Psoas muscle (tissue), 8 donors: ENCODE measurements around the gene RPP30. TPM values are rescaled to one million over a fixed set of nuclear protein-coding genes. Genes with fewer than 3 reads are reported as not detected.

ENCODE experiments used
- ATAC-seq, 4 donors: fragments of 200-7000 bp; cut with Tn5 transposase; one replicate each; pipeline ENCODE4 v1.9.1; 2020; ENCODE audit warnings: moderate library complexity in 3 of 4, mild to moderate bottlenecking in 2 of 4
- DNase-seq, 2 donors: peaks; one replicate each; pipeline ENCODE4 v3.0.0-alpha.2; 2020
- H3K27ac ChIP-seq: fragments of 200-600 bp; one replicate; pipeline ENCODE4 v1.8.0; 2022
- H3K27me3 ChIP-seq, 3 donors: fragments of 200-600 bp in 1 of 3; one replicate each; pipeline versions ENCODE4 v1.6.1 to v1.8.0; 2013 to 2022; ENCODE audit warnings: low read length in 2 of 3, mild to moderate bottlenecking in 2 of 3, moderate library complexity in 1 of 3; ENCODE audit not compliant: insufficient read depth in 3 of 3
- H3K36me3 ChIP-seq, 2 donors: fragments of 200-600 bp in 1 of 2; one replicate each; pipeline versions ENCODE4 v1.6.1 to v1.8.0; 2013 to 2022; ENCODE audit warnings: low read depth in 1 of 2, mild to moderate bottlenecking in 1 of 2, moderate library complexity in 1 of 2; ENCODE audit not compliant: insufficient read depth in 1 of 2
- H3K4me1 ChIP-seq: fragments of 200-600 bp; one replicate; pipeline ENCODE4 v1.8.0; 2022
- H3K4me3 ChIP-seq: fragments of 200-600 bp; one replicate; pipeline ENCODE4 v1.8.0; 2022; ENCODE audit warnings: mild to moderate bottlenecking
- H3K9me3 ChIP-seq: fragments of 200-600 bp; one replicate; pipeline ENCODE4 v1.8.0; 2022
- CTCF ChIP-seq: fragments of 200-600 bp; IDR thresholded peaks from one replicate; pipeline ENCODE4 v1.8.0; 2022; ENCODE audit warnings: antibody characterized with exemption
- WGBS, 3 donors: extraction: QIAGEN DNeasy Blood & Tissue Kit; methylation state at CpG; one replicate each; pipeline versions ENCODE4 v1.1.6 to v1.1.7; 2013; 5-methylcytosine and 5-hydroxymethylcytosine counted together
- intact Hi-C, 2 donors: fragments of 100-400 bp; cut with DNase I; formaldehyde crosslinking; loops; one replicate each; pipeline versions ENCODE4 v1.11.0 to v1.14.2; 2022
- polyA plus RNA-seq, 3 donors: library from polyadenylated mRNA; stranded (reverse); fragments of 200-250 nt; gene quantifications; one replicate each; pipeline ENCODE4 v1.2.3, GENCODE V29; 2013
- total RNA-seq, 4 donors: library from RNA; stranded (reverse); fragmentation: NEBNext Ultra II Directional in 2 of 4; extraction: Animal tissue kit (Norgen Biotek cat#: 25700) in 2 of 4; gene quantifications; one replicate each; pipeline versions ENCODE4 v1.2.1 to v1.2.4, GENCODE V29; 2021 to 2023
- donor health status: healthy with polysubstance abuse.
- donor health status: DM: no; HTN: no; CAD: no; lungs with moderate emphysema.
- donor health status: Bipolar disorder and iron deficiency.
- donor health status: healthy.
- donor health status: DM: yes; HTN: yes; CAD: no.
- donor health status: DM: no; HTN: no; CAD: no.
- donor health status: DM: no; HTN: no; CAD: no.
- donor health status: DM: yes; HTN: yes; CAD: no.

Gene RPP30
- total and polyA plus RNA-seq, 7 donors, result 24.9 to 66.3 (median 33.8) TPM

GRCh38 chr10:90925079-90926029, 53.6 kb downstream of the RPP30 start:
- H3K36me3 ChIP-seq, result peaks cover 0 to 2% of the 10 kb centered on the region in 2 donors
- H3K27ac ChIP-seq, result peak overlapping the region; percentile 70
- no peaks in the 10 kb centered on the region for H3K9me3 ChIP-seq
- intact Hi-C loops, result no loop called here
- H3K4me1 ChIP-seq, result peaks cover 34% of the 10 kb centered on the region
- no peak overlapping the region for H3K4me3 ChIP-seq
- no peak for DNase-seq
- WGBS, 3 donors, result 85 to 95% (median 88%) methylated on average over 5 of the region's 5 CpGs
- ATAC-seq, result no peak
- no peak for TF ChIP-seq CTCF
- H3K27me3 ChIP-seq, result peaks cover 0 to 2% (median 0%) of the 10 kb centered on the region in 3 donors

- no peak overlapping the region for H3K27ac ChIP-seq
Measured at GRCh38 chr10:90927293-90927692, 55.5 kb downstream of the RPP30 start.

GRCh38 chr10:90929179-90929578, 57.4 kb downstream of the RPP30 start:
- ATAC-seq, result peak in 2 of 4 donors; percentile 32 to 57
- peaks cover 34% of the 10 kb centered on the region for H3K4me1 ChIP-seq
- intact Hi-C loops, result no loop called here
- WGBS, 3 donors, result 59 to 73% (median 65%) methylated on average over 5 of the region's 5 CpGs
- TF ChIP-seq CTCF, result no peak
- no peak overlapping the region for H3K4me3 ChIP-seq
- peak overlapping the region; percentile 81 for H3K27ac ChIP-seq
- no peak for DNase-seq
- no peaks in the 10 kb centered on the region for H3K9me3 ChIP-seq
- H3K36me3 ChIP-seq, result no peaks in the 10 kb centered on the region
- peaks cover 0 to 2% (median 0%) of the 10 kb centered on the region in 3 donors for H3K27me3 ChIP-seq

More at GRCh38 chr10:90927293-90927692, 55.5 kb downstream of the RPP30 start:
- peaks cover 0 to 2% (median 0%) of the 10 kb centered on the region in 3 donors for H3K27me3 ChIP-seq
- H3K36me3 ChIP-seq, result no peaks in the 10 kb centered on the region
- peaks cover 42% of the 10 kb centered on the region for H3K4me1 ChIP-seq
- H3K9me3 ChIP-seq, result no peaks in the 10 kb centered on the region
- 88 to 89% (median 89%) methylated on average over 2 of the region's 2 CpGs for WGBS, 3 donors
- intact Hi-C loops, result no loop called here
- ATAC-seq, result no peak
- TF ChIP-seq CTCF, result no peak
- no peak for DNase-seq
- H3K4me3 ChIP-seq, result no peak overlapping the region

GRCh38 chr10:90930070-90930837, 58.5 kb downstream of the RPP30 start:
- Histone ChIP-seq H3K27me3 (peaks cover 0 to 2% (median 0%) of the 10 kb centered on the region in 3 donors), H3K36me3 (no peaks in the 10 kb centered on the region), H3K4me1 (peaks cover 26% of the 10 kb centered on the region), H3K4me3 (peak overlapping the region; percentile 3), H3K27ac (peak overlapping the region; percentile 81), H3K9me3 (no peaks in the 10 kb centered on the region)
- TF ChIP-seq CTCF, result no peak
- no peak for DNase-seq
- 17 to 30% (median 20%) methylated on average over 5 of the region's 5 CpGs for WGBS, 3 donors
- peak; percentile 81 to 93 (median 86) for ATAC-seq
- intact Hi-C loops, result loop anchor here in 1 of 2 donors (2.0 kb wide), 1 partner anchor 31 kb away; no protein-coding TSS in a partner anchor
